Osteocyte (in vitro differentiated cells): ENCODE data around the gene NFKBIZ. TPM values are rescaled to one million over a fixed set of nuclear protein-coding genes. Genes with fewer than 3 reads are reported as not detected.
"Not testable (repeated sequence)": the region's sequence is repeated elsewhere in the genome, so short reads cannot be mapped to it uniquely, and the experiment has no call there.

Experiments used
- DNase-seq: peaks from one replicate; pipeline ENCODE4 v3.0.0; 2021; ENCODE audit warnings: mixed read lengths; ENCODE audit not compliant: unreplicated experiment; ENCODE audit errors: extremely low spot score
- H3K27ac Mint-ChIP-seq: one replicate; pipeline ENCODE4 v1.8.0; 2021; ENCODE audit warnings: mild to moderate bottlenecking, mixed read lengths; ENCODE audit not compliant: unreplicated experiment
- H3K27me3 Mint-ChIP-seq: one replicate; pipeline ENCODE4 v1.8.0; 2021; ENCODE audit warnings: mixed read lengths; ENCODE audit not compliant: unreplicated experiment
- H3K36me3 Mint-ChIP-seq: one replicate; pipeline ENCODE4 v1.8.0; 2021; ENCODE audit warnings: mixed read lengths; ENCODE audit not compliant: unreplicated experiment
- H3K4me1 Mint-ChIP-seq: one replicate; pipeline ENCODE4 v1.8.0; 2021; ENCODE audit warnings: mixed read lengths; ENCODE audit not compliant: unreplicated experiment
- H3K4me3 Mint-ChIP-seq: one replicate; pipeline ENCODE4 v1.8.0; 2021; ENCODE audit warnings: mild to moderate bottlenecking, moderate library complexity, mixed read lengths; ENCODE audit not compliant: unreplicated experiment
- H3K9me3 Mint-ChIP-seq: one replicate; pipeline ENCODE4 v1.8.0; 2021; ENCODE audit warnings: mixed read lengths; ENCODE audit not compliant: unreplicated experiment
- total RNA-seq: library from RNA; stranded (reverse); gene quantifications from 2 replicates; pipeline ENCODE4 v1.2.1, GENCODE V29; 2021
- TF ChIP-seq, protein P1 (sequence below): fragments of 200-600 bp; sonication (generic); IDR thresholded peaks from 2 replicates; pipeline ENCODE4 v1.5.0; 2021; ENCODE audit warnings: antibody characterized with exemption, mild to moderate bottlenecking, moderate library complexity

Gene NFKBIZ
- total RNA-seq, 1 donor from 2014 or later, result 30.1 TPM

DNA sequence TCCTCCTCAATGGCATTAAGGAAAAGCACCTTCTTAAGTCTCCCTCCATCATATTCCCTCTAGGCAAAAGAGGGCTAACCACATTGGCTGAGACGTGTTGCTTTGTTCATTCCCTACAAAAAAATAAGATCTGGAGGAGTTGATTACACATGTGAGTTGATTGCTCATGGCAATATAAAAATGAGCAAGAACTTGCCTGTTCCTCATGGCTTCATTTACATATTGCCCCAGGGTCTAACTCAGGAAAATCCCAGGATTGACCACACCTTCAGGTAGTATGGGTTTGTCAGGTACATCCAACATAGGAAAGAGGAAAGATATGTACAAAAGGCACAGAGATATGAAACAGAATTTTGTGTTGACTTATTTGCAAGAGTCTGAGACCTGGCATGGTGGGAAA lies 35.5 kb downstream of the NFKBIZ start:
- Mint-ChIP-seq H3K27ac (no peak overlapping the region), H3K4me1 (no peaks in the 10 kb centered on the region), H3K9me3 (no peaks in the 10 kb centered on the region), H3K36me3 (no peaks in the 10 kb centered on the region), H3K27me3 (no peaks in the 10 kb centered on the region), H3K4me3 (no peak overlapping the region)
- no peak for DNase-seq
- TF ChIP-seq, protein P1, sequence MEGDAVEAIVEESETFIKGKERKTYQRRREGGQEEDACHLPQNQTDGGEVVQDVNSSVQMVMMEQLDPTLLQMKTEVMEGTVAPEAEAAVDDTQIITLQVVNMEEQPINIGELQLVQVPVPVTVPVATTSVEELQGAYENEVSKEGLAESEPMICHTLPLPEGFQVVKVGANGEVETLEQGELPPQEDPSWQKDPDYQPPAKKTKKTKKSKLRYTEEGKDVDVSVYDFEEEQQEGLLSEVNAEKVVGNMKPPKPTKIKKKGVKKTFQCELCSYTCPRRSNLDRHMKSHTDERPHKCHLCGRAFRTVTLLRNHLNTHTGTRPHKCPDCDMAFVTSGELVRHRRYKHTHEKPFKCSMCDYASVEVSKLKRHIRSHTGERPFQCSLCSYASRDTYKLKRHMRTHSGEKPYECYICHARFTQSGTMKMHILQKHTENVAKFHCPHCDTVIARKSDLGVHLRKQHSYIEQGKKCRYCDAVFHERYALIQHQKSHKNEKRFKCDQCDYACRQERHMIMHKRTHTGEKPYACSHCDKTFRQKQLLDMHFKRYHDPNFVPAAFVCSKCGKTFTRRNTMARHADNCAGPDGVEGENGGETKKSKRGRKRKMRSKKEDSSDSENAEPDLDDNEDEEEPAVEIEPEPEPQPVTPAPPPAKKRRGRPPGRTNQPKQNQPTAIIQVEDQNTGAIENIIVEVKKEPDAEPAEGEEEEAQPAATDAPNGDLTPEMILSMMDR, result no peak

DNA sequence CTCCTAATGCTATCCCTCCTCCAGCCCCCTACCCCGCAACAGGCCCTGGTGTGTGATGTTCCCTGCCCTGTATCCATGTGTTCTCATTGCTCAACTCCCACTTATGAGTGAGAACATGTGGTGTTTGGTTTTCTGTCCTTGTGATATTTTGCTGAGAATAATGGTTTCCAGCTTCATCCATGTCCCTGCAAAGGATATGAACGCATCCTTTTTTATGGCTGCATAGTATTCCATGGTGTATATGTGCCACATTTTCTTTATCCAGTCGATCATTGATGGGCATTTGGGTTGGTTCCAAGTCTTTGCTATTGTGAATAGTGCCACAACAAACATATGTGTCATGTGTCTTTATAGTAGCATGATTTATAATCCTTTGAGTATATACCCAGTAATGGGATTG lies 36.3 kb downstream of the NFKBIZ start:
- not testable (repeated sequence) for H3K4me3 Mint-ChIP-seq, H3K27me3 Mint-ChIP-seq, H3K27ac Mint-ChIP-seq, H3K4me1 Mint-ChIP-seq, H3K9me3 Mint-ChIP-seq, DNase-seq, H3K36me3 Mint-ChIP-seq

DNA sequence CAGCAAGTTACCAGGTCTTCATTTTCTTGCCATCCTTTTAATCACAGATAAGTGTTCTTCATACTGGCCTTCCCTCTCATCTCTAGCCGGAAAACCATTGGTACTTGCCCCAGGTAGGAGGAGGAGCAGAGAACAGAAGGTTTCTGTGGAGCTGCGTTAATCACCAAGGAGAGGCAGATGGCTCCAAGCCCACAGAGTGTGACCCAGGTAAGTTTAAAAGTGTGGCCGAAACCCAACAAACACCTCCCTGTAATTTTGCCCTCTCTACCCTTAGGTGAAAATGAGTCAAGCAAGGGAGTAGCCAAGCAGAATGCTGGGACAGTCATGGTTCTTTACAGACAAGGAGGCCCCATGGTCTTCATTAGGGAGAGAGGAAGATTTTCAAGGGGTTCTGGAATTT lies 37.3 kb downstream of the NFKBIZ start:
- H3K36me3 Mint-ChIP-seq, result no peaks in the 10 kb centered on the region
- no peak overlapping the region for H3K4me3 Mint-ChIP-seq
- H3K27ac Mint-ChIP-seq, result no peak overlapping the region

DNA sequence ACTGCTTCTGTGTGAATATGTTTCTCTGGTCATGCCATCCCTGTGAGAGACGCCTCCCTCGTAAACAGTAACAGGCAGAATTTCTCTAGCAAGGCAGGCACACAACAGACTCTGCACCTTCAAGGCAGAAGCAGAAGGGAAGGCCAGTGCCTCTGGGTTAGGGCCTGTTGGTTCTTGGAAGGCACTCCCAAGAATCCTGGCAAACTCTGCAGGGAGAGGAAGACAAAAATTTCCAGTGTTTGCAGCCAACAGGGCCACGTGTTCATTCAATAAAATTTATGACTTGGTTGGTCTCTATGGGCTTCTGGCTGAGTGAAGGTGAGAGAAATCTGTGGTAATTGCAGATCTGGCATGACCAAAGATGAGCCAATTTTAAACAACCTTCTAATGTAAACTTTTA lies 39.3 kb downstream of the NFKBIZ start:
- H3K9me3 Mint-ChIP-seq, result no peaks in the 10 kb centered on the region
- H3K27ac Mint-ChIP-seq, result no peak overlapping the region
- no peaks in the 10 kb centered on the region for H3K4me1 Mint-ChIP-seq
- DNase-seq, result no peak
- H3K27me3 Mint-ChIP-seq, result no peaks in the 10 kb centered on the region
- H3K4me3 Mint-ChIP-seq, result no peak overlapping the region
- no peaks in the 10 kb centered on the region for H3K36me3 Mint-ChIP-seq
- TF ChIP-seq, protein P1, result no peak

More for the DNA sequence above, 37.3 kb downstream of the NFKBIZ start:
- Mint-ChIP-seq H3K4me1 (no peaks in the 10 kb centered on the region), H3K27me3 (no peaks in the 10 kb centered on the region), H3K9me3 (no peaks in the 10 kb centered on the region)
- no peak for DNase-seq
- TF ChIP-seq, protein P1, result no peak

DNA sequence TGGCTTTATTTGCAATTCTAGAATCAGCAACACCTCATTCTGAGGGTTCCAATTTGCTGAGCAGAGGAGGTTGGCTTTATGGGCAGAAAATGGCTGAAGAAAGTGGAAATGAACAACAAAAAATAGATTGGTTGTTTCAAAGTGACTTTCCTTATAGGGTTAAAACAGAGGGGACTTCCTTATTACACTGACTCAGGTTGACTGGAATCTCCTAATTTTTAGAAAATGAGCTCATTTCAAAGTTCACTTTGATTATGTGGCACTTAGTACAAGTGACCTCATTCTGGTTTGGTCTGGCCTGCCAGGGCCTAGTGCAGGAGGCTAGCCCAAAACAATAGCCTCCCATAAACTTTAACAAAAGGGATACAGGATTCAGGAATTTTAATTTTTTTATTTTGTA lies 41.4 kb downstream of the NFKBIZ start:
- H3K36me3 Mint-ChIP-seq, result no peaks in the 10 kb centered on the region
- peaks cover 4% of the 10 kb centered on the region for H3K9me3 Mint-ChIP-seq
- H3K27ac Mint-ChIP-seq, result no peak overlapping the region
- no peak overlapping the region for H3K4me3 Mint-ChIP-seq
- no peaks in the 10 kb centered on the region for H3K27me3 Mint-ChIP-seq
- no peak for DNase-seq
- TF ChIP-seq, protein P1, result no peak
- H3K4me1 Mint-ChIP-seq, result no peaks in the 10 kb centered on the region

DNA sequence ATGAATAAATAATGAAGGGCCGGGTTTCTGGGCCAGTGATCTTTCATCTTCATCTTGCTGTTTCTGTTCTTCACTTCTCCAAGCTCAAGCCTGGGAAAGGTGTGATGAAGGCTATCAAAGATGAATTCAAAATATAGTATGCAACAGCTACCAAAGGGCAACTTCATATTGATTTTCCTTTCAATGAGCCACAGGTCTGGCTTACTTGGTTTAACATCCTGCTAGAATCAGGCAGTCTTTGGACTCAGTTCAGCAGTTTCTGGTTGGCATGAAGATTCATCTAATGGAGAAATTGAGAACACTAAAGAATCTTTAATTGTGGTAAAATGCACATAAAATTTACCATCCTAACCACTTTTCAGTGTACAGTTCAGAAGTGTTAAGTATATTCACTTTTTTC lies 43.3 kb downstream of the NFKBIZ start:
- DNase-seq, result no peak
- peaks cover 9% of the 10 kb centered on the region for H3K9me3 Mint-ChIP-seq
- no peaks in the 10 kb centered on the region for H3K4me1 Mint-ChIP-seq
- no peak overlapping the region for H3K27ac Mint-ChIP-seq
- H3K36me3 Mint-ChIP-seq, result no peaks in the 10 kb centered on the region
- TF ChIP-seq, protein P1, result no peak
- H3K27me3 Mint-ChIP-seq, result no peaks in the 10 kb centered on the region
- no peak overlapping the region for H3K4me3 Mint-ChIP-seq
